ENCODE measurements around the gene TBRG4. TPM values are rescaled to one million over a fixed set of nuclear protein-coding genes. Genes with fewer than 3 reads are reported as not detected.

Gene TBRG4
- total RNA-seq, 1 experiment from 2014 or later = 81.5 TPM

DNA sequence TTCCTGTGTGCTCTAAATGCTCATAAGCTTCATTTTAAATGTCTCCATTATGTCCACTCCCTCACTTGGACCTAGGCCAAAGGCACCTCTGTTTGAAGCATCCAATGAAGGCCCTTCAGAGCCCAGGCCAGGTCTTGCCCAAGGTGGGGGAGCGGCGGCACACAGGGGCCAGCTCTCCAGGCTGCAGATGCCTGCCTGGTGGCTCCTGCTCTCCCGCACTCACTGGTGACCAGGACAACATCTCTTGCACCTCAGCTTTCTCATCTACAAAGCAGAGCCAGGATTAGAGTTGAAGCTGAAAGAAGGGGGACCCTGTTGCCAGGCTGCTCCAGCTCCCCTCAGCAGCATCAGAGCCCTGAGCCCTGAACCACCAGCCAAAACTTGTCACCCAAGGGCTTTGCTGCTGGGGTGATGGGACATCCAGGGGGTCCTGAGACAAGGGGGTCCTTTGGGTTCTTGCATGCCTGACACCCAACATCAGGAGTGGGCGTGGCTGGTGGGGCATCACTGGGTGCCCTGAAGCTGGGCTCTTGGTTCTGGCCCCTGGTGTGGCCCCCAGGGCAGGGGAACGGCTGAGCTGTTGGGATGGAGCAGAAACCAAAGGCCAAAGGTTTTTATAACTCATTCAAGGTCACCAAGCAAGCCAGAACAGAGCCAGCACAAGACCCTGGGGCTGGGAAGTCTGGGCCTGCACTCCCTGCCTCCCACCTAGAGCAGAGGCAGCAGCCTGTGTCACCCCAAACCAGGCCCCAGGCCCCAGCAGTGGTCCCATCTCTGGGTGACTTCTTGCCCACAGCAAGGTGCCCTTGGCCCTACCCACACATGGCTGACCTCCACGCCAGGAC, 24.0 kb downstream of the TBRG4 start:
- Histone ChIP-seq H3K9me3 (ENCODE audit: low read length) (no peaks in the 10 kb centered on the region), H3K9me2 (replicated peaks; ENCODE audit: insufficient read depth, low read length) (no peaks in the 10 kb centered on the region), H3K4me2 (ENCODE audit: low read depth, low read length, poor library complexity, severe bottlenecking) (no peak overlapping the region), H3K36me3 (ENCODE audit: insufficient read depth, low read length) (no peaks in the 10 kb centered on the region), H3K4me3 (ENCODE audit: low read length) (no peak overlapping the region), H2AFZ (ENCODE audit: low read length) (no peak overlapping the region), H3K9ac (ENCODE audit: low read length) (no peak overlapping the region), H3K4me1 (ENCODE audit: low read length) (no peaks in the 10 kb centered on the region), H3K27me3 (ENCODE audit: low read length) (no peaks in the 10 kb centered on the region), H3K79me2 (ENCODE audit: low read length) (no peaks in the 10 kb centered on the region), H3K27ac (ENCODE audit: low read length) (no peak overlapping the region), H4K20me1 (ENCODE audit: insufficient read depth, low read depth, low read length) (no peaks in the 10 kb centered on the region)
- no peak for DNase-seq

DNA sequence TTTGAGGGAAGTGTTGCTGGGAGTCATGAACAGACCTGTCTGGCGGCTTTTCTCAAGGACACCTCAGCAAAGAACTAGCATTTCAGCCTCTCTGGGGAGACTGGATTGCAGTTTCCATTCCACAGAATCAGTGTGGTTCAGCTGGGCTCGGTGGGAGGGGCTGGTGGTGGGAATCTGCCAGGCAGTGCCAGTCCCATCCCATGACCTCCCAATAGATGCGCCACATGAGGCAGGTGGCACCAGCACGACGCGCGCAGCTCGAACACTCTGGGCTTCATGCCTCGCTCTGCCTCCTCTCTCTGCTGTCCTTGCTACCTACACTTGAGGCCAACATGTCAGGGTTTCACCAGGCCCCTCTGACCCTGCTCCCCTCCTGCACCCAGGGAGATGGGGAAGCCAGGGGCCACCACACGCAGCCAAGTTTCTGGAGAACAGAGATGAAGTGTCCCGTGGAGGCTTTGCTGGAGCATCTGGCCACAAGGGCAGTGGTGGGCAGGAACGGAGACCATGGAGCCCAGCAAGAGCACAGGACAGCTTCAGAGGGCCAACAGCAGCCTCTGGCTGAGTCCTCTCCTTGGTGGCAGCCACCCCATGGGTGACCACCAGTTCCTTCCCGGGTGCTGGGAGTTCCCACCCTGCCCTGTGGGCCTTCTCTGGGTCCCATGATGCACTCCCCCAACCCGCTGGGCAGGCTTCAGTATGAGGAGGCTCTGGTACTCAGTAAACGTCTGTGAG, 25.0 kb downstream of the TBRG4 start:
- Histone ChIP-seq H2AFZ (ENCODE audit: low read length) (no peak overlapping the region), H3K9me3 (ENCODE audit: low read length) (no peaks in the 10 kb centered on the region), H3K9me2 (replicated peaks; ENCODE audit: insufficient read depth, low read length) (no peaks in the 10 kb centered on the region), H3K4me2 (ENCODE audit: low read depth, low read length, poor library complexity, severe bottlenecking) (no peak overlapping the region), H3K36me3 (ENCODE audit: insufficient read depth, low read length) (no peaks in the 10 kb centered on the region), H3K9ac (ENCODE audit: low read length) (no peak overlapping the region), H4K20me1 (ENCODE audit: insufficient read depth, low read depth, low read length) (no peaks in the 10 kb centered on the region), H3K27ac (ENCODE audit: low read length) (no peak overlapping the region), H3K79me2 (ENCODE audit: low read length) (no peaks in the 10 kb centered on the region), H3K4me1 (ENCODE audit: low read length) (no peaks in the 10 kb centered on the region), H3K4me3 (ENCODE audit: low read length) (no peak overlapping the region), H3K27me3 (ENCODE audit: low read length) (no peaks in the 10 kb centered on the region)
- no peak for DNase-seq

DNA sequence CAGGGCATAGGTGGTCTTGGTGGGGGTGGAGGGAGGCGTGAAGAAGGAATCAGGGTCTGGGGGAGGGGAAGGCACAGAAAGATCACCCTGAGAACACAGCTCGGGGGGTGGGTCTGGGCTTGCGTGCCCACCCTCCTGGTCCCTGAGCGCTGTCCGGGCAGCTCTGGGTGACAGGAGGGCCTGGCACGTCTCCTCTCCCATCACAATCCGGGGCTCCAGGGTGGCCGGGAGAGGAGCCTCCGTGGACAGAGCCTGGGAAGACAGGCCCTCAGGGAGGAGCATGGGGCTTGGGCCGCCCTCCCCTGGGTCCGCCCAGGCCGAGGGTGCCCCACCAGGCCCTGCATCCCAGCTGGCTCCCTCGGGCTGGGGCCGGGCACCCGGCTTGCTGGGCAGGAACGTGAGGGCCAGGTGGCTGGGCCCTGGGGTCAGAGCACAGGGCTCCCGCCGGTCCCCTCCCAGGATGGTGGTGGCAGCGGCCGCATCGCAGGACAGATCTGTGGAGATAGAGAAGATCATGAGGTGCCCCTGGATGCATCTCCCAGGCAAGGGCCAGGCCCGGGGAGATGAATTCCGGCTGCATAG, 25.8 kb downstream of the TBRG4 start:
- H3K36me3 ChIP-seq (ENCODE audit: insufficient read depth, low read length) = no peaks in the 10 kb centered on the region
- DNase-seq = no peak
- H3K9me2 ChIP-seq (replicated peaks; ENCODE audit: insufficient read depth, low read length) = no peaks in the 10 kb centered on the region
- 0 out of 2 replicates have a peak, but pooled peaks cover 3% of the 10 kb centered on the region for H4K20me1 ChIP-seq (ENCODE audit: insufficient read depth, low read depth, low read length)
- H3K4me3 ChIP-seq (ENCODE audit: low read length) = no peak overlapping the region
- no peak overlapping the region for H3K4me2 ChIP-seq (ENCODE audit: low read depth, low read length, poor library complexity, severe bottlenecking)
- no peaks in the 10 kb centered on the region for H3K4me1 ChIP-seq (ENCODE audit: low read length)
- H2AFZ ChIP-seq (ENCODE audit: low read length) = no peak overlapping the region
- no peak overlapping the region for H3K27ac ChIP-seq (ENCODE audit: low read length)
- H3K79me2 ChIP-seq (ENCODE audit: low read length) = no peaks in the 10 kb centered on the region
- no peaks in the 10 kb centered on the region for H3K9me3 ChIP-seq (ENCODE audit: low read length)
- no peaks in the 10 kb centered on the region for H3K27me3 ChIP-seq (ENCODE audit: low read length)
- no peak overlapping the region for H3K9ac ChIP-seq (ENCODE audit: low read length)

GRCh38 chr7:45084901-45085618, 26.4 kb downstream of the TBRG4 start:
- H3K9me3 ChIP-seq (ENCODE audit: low read length) = no peaks in the 10 kb centered on the region
- H3K4me2 ChIP-seq (ENCODE audit: low read depth, low read length, poor library complexity, severe bottlenecking) = no peak overlapping the region
- DNase-seq = no peak
- H2AFZ ChIP-seq (ENCODE audit: low read length) = no peak overlapping the region
- H4K20me1 ChIP-seq (ENCODE audit: insufficient read depth, low read depth, low read length) = 0 out of 2 replicates have a peak, but pooled peaks cover 3% of the 10 kb centered on the region
- no peaks in the 10 kb centered on the region for H3K79me2 ChIP-seq (ENCODE audit: low read length)
- H3K27ac ChIP-seq (ENCODE audit: low read length) = no peak overlapping the region
- H3K9ac ChIP-seq (ENCODE audit: low read length) = no peak overlapping the region
- H3K9me2 ChIP-seq (replicated peaks; ENCODE audit: insufficient read depth, low read length) = no peaks in the 10 kb centered on the region
- no peak overlapping the region for H3K4me3 ChIP-seq (ENCODE audit: low read length)
- H3K36me3 ChIP-seq (ENCODE audit: insufficient read depth, low read length) = no peaks in the 10 kb centered on the region
- no peaks in the 10 kb centered on the region for H3K4me1 ChIP-seq (ENCODE audit: low read length)
- H3K27me3 ChIP-seq (ENCODE audit: low read length) = no peaks in the 10 kb centered on the region

- Histone ChIP-seq H3K4me1 (ENCODE audit: low read length) (no peaks in the 10 kb centered on the region), H3K79me2 (ENCODE audit: low read length) (no peaks in the 10 kb centered on the region), H3K4me3 (ENCODE audit: low read length) (no peak overlapping the region), H3K36me3 (ENCODE audit: insufficient read depth, low read length) (no peaks in the 10 kb centered on the region), H3K27ac (ENCODE audit: low read length) (no peak overlapping the region), H3K9ac (ENCODE audit: low read length) (no peak overlapping the region), H3K9me2 (replicated peaks; ENCODE audit: insufficient read depth, low read length) (no peaks in the 10 kb centered on the region), H3K9me3 (ENCODE audit: low read length) (no peaks in the 10 kb centered on the region), H2AFZ (ENCODE audit: low read length) (no peak overlapping the region), H3K4me2 (ENCODE audit: low read depth, low read length, poor library complexity, severe bottlenecking) (no peak overlapping the region), H4K20me1 (ENCODE audit: insufficient read depth, low read depth, low read length) (0 out of 2 replicates have a peak, but pooled peaks cover 3% of the 10 kb centered on the region), H3K27me3 (ENCODE audit: low read length) (no peaks in the 10 kb centered on the region)
- no peak for DNase-seq
These were observed 27.2 kb downstream of the TBRG4 start for GRCh38 chr7:45084336-45084735.

DNA sequence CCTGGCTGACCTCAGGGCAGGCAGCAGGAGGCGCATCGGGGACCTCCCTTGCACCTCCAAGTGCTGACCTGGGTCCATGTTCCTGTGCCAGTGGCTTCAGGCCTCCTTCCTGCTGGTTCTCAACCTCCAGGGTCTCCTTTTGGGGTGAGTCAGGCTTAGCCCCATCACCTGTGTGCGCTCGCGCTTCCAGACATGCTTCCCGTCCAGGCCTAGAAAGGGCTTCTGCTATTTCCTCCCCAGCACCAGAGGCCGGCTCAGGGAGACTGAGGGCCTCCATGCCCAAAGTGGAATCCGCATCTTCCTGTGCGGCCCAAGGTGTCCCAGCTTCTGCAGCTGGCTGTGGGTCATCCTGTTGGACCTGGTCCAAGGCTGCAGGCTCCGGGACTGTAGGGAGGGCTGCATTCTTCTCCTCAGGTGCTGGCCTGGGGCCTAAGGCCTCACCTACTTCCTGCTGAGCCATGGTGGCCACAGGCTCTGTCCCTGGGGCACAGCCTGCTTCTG, 28.6 kb downstream of the TBRG4 start:
- Histone ChIP-seq H2AFZ (ENCODE audit: low read length) (no peak overlapping the region), H3K4me2 (ENCODE audit: low read depth, low read length, poor library complexity, severe bottlenecking) (no peak overlapping the region), H3K27me3 (ENCODE audit: low read length) (no peaks in the 10 kb centered on the region), H4K20me1 (ENCODE audit: insufficient read depth, low read depth, low read length) (0 out of 2 replicates have a peak, but pooled peaks cover 3% of the 10 kb centered on the region), H3K4me1 (ENCODE audit: low read length) (no peaks in the 10 kb centered on the region), H3K79me2 (ENCODE audit: low read length) (no peaks in the 10 kb centered on the region), H3K36me3 (ENCODE audit: insufficient read depth, low read length) (no peaks in the 10 kb centered on the region; the same call in 1 of the 2 replicates), H3K9me3 (ENCODE audit: low read length) (no peaks in the 10 kb centered on the region), H3K9me2 (replicated peaks; ENCODE audit: insufficient read depth, low read length) (no peaks in the 10 kb centered on the region), H3K27ac (ENCODE audit: low read length) (no peak overlapping the region), H3K4me3 (ENCODE audit: low read length) (no peak overlapping the region), H3K9ac (ENCODE audit: low read length) (no peak overlapping the region)
- no peak for DNase-seq

DNA sequence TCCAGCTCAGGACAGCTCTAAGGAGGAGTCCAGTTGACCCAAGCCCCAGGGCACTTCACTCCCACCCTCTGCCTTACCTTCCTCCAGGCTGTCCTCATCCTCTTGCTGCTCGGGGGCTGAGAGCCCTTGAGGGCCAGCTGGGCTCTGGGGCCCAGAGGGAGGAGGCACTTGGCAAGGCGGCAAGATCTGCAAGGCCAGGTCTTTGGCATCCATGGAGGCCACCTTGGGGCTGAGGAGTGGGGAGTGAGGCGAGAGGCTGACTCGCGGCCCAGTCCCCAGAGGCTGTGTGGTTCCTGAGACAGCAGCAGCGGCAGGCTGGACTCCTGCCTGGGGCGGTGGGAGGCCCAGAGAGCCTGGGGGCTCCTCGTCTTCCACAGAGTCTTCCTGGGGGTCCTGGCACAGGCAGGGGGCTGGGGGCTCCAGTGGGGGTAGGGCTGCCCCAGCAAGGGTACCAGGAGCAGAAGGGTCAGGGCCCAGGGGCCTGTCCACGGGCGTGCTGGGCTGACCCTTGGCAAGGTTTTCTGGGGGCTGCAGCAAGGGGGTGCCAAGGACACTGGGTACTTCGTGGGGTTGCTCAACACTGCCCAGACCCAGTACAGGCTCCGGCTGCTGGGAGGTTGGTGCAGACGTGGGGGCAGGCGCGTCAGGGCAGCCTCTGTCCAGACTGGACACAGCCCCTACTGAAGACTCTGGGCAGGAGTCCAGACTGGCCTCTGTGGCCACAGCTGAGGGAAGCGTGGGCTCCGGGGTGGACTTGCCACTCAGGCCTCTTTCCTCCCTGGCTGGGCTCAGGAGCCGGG, 29.3 kb downstream of the TBRG4 start:
- Histone ChIP-seq H3K36me3 (ENCODE audit: insufficient read depth, low read length) (no peaks in the 10 kb centered on the region; the same call in 1 of the 2 replicates), H3K9me2 (replicated peaks; ENCODE audit: insufficient read depth, low read length) (no peaks in the 10 kb centered on the region), H3K4me3 (ENCODE audit: low read length) (no peak overlapping the region), H3K27ac (ENCODE audit: low read length) (no peak overlapping the region), H3K9me3 (ENCODE audit: low read length) (no peaks in the 10 kb centered on the region), H3K79me2 (ENCODE audit: low read length) (no peaks in the 10 kb centered on the region), H3K4me1 (ENCODE audit: low read length) (no peaks in the 10 kb centered on the region), H4K20me1 (ENCODE audit: insufficient read depth, low read depth, low read length) (0 out of 2 replicates have a peak, but pooled peaks cover 3% of the 10 kb centered on the region), H2AFZ (ENCODE audit: low read length) (no peak overlapping the region), H3K27me3 (ENCODE audit: low read length) (no peaks in the 10 kb centered on the region), H3K4me2 (ENCODE audit: low read depth, low read length, poor library complexity, severe bottlenecking) (no peak overlapping the region), H3K9ac (ENCODE audit: low read length) (no peak overlapping the region)
- no peak for DNase-seq
